Aorta (tissue), 5 donors: ENCODE results near the gene BST2. TPM values are rescaled to one million over a fixed set of nuclear protein-coding genes. Genes with fewer than 3 reads are reported as not detected.
A peak's percentile ranks its signal among the peaks of the same experiment; 100 is the strongest.

ENCODE experiments used
- ATAC-seq: fragments of 200-7000 bp; cut with Tn5 transposase; one replicate; pipeline ENCODE4 v1.9.1; 2022; ENCODE audit warnings: moderate library complexity; ENCODE audit not compliant: low FRiP score
- DNase-seq, 2 donors: peaks; one replicate each; pipeline ENCODE4 v3.0.0-alpha.2; 2020
- H3K27ac ChIP-seq, 2 donors: one replicate each; pipeline ENCODE4 v1.5.1; 2013; ENCODE audit warnings: low read length in 2 of 2, mild to moderate bottlenecking in 2 of 2, moderate library complexity in 2 of 2, control low read depth in 1 of 2, inconsistent platforms in 1 of 2, low read depth in 1 of 2
- H3K27me3 ChIP-seq, 2 donors: one replicate each; pipeline ENCODE4 v1.6.1; 2013; ENCODE audit warnings: control low read depth in 1 of 2, low read length in 1 of 2, mild to moderate bottlenecking in 1 of 2, moderate library complexity in 1 of 2; ENCODE audit not compliant: insufficient read depth in 2 of 2, control insufficient read depth in 1 of 2
- H3K36me3 ChIP-seq, 2 donors: one replicate each; pipeline ENCODE4 v1.6.1; 2013; ENCODE audit warnings: control low read depth in 1 of 2, low read length in 1 of 2, mild to moderate bottlenecking in 1 of 2; ENCODE audit not compliant: insufficient read depth in 2 of 2, control insufficient read depth in 1 of 2
- H3K4me1 ChIP-seq, 2 donors: one replicate each; pipeline ENCODE4 v1.6.1; 2013; ENCODE audit warnings: low read length in 2 of 2, control low read depth in 1 of 2, mild to moderate bottlenecking in 1 of 2, moderate library complexity in 1 of 2; ENCODE audit not compliant: insufficient read depth in 2 of 2, control insufficient read depth in 1 of 2
- H3K4me3 ChIP-seq, 2 donors: one replicate each; pipeline ENCODE4 v1.5.1; 2013; ENCODE audit warnings: low read length in 2 of 2, control low read depth in 1 of 2, mild to moderate bottlenecking in 1 of 2
- H3K9me3 ChIP-seq: one replicate; pipeline ENCODE4 v1.6.1; 2013; ENCODE audit warnings: mild to moderate bottlenecking, low read length; ENCODE audit not compliant: control insufficient read depth
- WGBS, 2 donors: extraction: QIAGEN DNeasy Blood & Tissue Kit; methylation state at CpG; one replicate each; pipeline ENCODE4 v1.1.7; 2013; 5-methylcytosine and 5-hydroxymethylcytosine counted together
- intact Hi-C, 2 donors: fragments of 100-400 bp; cut with DNase I; formaldehyde crosslinking; loops; one replicate each; pipeline versions ENCODE4 v1.14.2 to v1.15.0; 2022
- long read RNA-seq, 2 donors: library from polyadenylated mRNA; unstranded; transcript quantifications; one replicate each; pipeline ENCODE4 v2.0.0, GENCODE V29; 2020 to 2021
- polyA plus RNA-seq, 2 donors: library from polyadenylated mRNA; stranded (reverse); fragments of 200-250 nt; gene quantifications; one replicate each; pipeline ENCODE4 v1.2.3, GENCODE V29; 2013
- total RNA-seq, 2 donors: library from RNA; stranded (reverse); fragmentation: NEBNext Ultra II Directional; extraction: Animal tissue kit (Norgen Biotek cat#: 25700); gene quantifications; one replicate each; pipeline ENCODE4 v1.2.1, GENCODE V29; 2021
- donor health status: healthy with polysubstance abuse.
- donor health status: Bipolar disorder and iron deficiency.
- donor health status: DM: no; HTN: no; CAD: no.
- donor health status: DM: no; HTN: no; CAD: no.
- donor health status: DM: yes; HTN: yes; CAD: no.

BST2 gene, protein sequence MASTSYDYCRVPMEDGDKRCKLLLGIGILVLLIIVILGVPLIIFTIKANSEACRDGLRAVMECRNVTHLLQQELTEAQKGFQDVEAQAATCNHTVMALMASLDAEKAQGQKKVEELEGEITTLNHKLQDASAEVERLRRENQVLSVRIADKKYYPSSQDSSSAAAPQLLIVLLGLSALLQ
- 100 to 1,000 TPM in 1 of 2 donors, 10 to 100 TPM in 1; 72.0 to 116 TPM for total RNA-seq
- 100 to 1,000 TPM; 114 to 171 TPM for polyA plus RNA-seq
- long read RNA-seq, donor 1, transcript BST2-201 (5 exons, 1,019 nt): major isoform, 62 of 64 reads
- long read RNA-seq, donor 1, partial matches to known transcripts: 0 of 64 reads
- long read RNA-seq, donor 1, other reads (novel, unspliced or antisense): 2 of 64 reads
- long read RNA-seq, donor 2, transcript BST2-201 (5 exons, 1,019 nt): major isoform, 41 of 46 reads
- long read RNA-seq, donor 2, partial matches to known transcripts: 0 of 46 reads
- long read RNA-seq, donor 2, other reads (novel, unspliced or antisense): 5 of 46 reads

DNA sequence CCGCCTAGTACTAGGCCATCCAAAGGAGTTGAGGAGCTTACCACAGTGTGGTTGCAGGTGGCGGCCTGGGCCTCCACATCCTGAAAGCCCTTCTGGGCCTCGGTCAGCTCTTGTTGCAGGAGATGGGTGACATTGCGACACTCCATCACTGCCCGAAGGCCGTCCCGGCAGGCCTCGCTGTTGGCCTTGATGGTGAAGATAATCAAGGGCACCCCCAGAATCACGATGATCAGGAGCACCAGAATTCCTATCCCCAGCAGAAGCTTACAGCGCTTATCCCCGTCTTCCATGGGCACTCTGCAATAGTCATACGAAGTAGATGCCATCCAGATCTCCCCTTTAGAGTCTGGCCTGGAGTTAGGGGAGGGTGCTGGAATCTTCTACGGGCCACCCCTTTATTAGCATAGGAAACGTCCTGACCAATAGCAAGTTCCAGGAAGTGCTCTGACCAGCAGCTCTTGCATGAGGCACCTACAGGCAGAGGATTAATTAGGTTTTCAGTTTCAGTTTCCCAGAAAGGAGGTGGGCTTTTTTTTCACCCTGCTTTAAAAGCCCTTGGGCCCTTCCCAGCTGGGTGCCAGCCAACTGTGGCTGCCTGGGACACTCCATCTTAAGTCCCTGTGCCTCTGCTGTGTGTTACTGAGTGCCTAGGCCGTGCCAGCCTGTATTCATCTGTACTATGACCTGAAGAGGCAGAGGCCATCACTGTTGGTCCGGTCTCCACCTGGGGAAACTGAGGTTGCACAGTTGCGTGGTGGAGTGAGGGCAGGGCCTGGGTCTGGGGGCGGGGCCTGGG, at the start of gene BST2:
BST2 (minus strand) TSS at position 381 of the 796 bp plus-strand sequence; CDS start at position 326, 55 bp downstream.
- H3K4me3 ChIP-seq: no peak within 1 kb of the TSS
- 61 to 64% methylated on average over 18 of the region's 18 CpGs for WGBS, 2 donors
- no peaks in the 10 kb centered on the region for H3K4me1 ChIP-seq
- H3K27me3 ChIP-seq: no peaks in the 10 kb centered on the region
- H3K9me3 ChIP-seq: no peaks in the 10 kb centered on the region
- H3K36me3 ChIP-seq: no peaks in the 10 kb centered on the region
- peak; percentile 90 for ATAC-seq
- intact Hi-C loops: no loop called here
- H3K27ac ChIP-seq: no peak within 1 kb of the TSS
- peak in 1 of 2 donors; percentile 84 for DNase-seq

DNA sequence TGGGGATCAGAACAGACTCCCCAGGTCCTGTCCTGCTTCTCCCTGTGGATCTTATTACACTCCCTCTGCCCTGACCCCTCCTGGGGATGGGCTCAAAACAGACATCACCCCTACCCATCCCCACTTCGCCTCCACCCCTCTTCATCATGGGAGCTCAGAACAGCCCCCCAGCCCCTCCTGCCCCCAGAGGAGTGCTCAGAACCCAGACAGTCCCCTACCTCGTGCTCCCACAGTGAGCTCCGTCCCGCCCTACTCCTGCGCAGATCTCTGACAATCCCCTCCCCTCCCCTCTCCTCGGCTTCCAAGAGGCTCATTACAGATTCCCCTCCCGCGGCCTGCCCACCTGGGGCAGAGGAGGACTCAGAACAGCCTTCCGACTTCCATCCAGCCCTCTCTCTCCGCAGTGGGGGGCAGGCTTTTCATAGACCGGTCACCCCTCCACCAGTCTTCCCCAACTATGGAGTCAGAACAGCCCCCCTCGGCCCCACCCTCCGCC, 49.2 kb upstream of the BST2 start:
- H3K9me3 ChIP-seq: peaks cover 2% of the 10 kb centered on the region
- intact Hi-C loops: loop anchor here in 1 of 2 donors (5.0 kb wide), 1 partner anchor 118 kb away; no protein-coding TSS in a partner anchor
- no peaks in the 10 kb centered on the region for H3K4me1 ChIP-seq
- ATAC-seq (no peak), DNase-seq (no peak)
- 3 to 5% methylated on average over 13 of the region's 13 CpGs for WGBS, 2 donors
- H3K4me3 ChIP-seq: no peak overlapping the region
- H3K27ac ChIP-seq: no peak overlapping the region
- peaks cover 0 to 6% of the 10 kb centered on the region in 2 donors for H3K27me3 ChIP-seq
- no peaks in the 10 kb centered on the region for H3K36me3 ChIP-seq

- peaks cover 2% of the 10 kb centered on the region for H3K9me3 ChIP-seq
- no peaks in the 10 kb centered on the region for H3K4me1 ChIP-seq
- no peak overlapping the region for H3K27ac ChIP-seq
- ATAC-seq (no peak), DNase-seq (no peak)
- H3K36me3 ChIP-seq: no peaks in the 10 kb centered on the region
- intact Hi-C loops: loop anchor here in 1 of 2 donors (5.0 kb wide), 1 partner anchor 120 kb away; no protein-coding TSS in a partner anchor
- peaks cover 0 to 4% of the 10 kb centered on the region in 2 donors for H3K27me3 ChIP-seq
- H3K4me3 ChIP-seq: no peak overlapping the region
- 83 to 92% methylated on average over 4 of the region's 4 CpGs for WGBS, 2 donors
Observed at GRCh38 chr19:17451820-17452219, 46.4 kb upstream of the BST2 start.

- DNase-seq (no peak), ATAC-seq (no peak)
- Histone ChIP-seq H3K4me1 (no peaks in the 10 kb centered on the region), H3K9me3 (no peaks in the 10 kb centered on the region), H3K4me3 (no peak overlapping the region), H3K27ac (no peak overlapping the region), H3K36me3 (no peaks in the 10 kb centered on the region), H3K27me3 (no peaks in the 10 kb centered on the region)
- intact Hi-C loops: loop anchor here in 1 of 2 donors (5.0 kb wide), 1 partner anchor 122 kb away; no protein-coding TSS in a partner anchor
- 74% methylated on average over 8 of the region's 8 CpGs for WGBS, 2 donors
Observed at GRCh38 chr19:17450264-17451075, 45.0 kb upstream of the BST2 start.

DNA sequence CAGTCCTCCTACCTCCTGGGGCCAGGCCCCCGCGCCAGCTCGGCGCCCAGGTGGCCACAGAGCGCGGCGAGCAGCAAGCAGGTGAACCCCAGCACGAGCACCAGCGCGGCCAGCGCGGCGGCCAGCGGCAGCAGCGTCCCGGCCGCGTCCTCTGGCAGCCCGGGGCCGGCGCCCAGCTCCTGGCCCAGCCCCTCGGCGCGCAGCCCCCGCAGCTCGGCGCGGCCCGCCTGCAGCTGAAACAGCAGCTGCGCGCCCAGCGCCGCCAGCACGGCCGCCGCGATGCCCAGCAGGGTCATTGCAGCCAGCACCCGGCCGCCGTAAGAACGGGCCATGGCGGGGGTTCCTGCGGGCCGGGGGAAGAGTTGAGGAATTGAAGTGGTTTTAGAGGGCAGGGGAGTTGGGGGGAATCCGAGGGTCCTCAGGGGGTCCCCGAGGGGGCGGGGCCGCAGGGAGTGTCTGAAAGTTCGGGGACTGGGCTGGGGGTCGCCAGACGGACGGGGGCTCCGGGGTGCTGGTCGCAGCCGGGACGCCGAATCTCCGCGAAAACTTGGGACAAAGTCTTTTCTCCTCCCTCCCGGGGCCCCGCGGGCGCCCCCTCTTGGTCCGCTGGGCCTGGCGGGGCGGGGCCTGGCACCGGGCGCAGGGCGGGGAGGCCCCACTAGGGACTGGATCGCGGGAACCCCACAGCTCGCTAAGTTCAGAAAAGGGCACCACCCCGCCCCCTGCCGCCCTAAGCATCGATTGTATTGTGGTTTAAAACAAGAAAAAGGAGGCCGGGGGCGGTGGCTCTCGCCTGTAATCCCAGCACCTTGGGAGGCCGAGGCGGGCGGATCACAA, 42.9 kb upstream of the BST2 start, which contains the start of gene TMEM221:
TMEM221 (minus strand) TSS at position 538 of the 837 bp plus-strand sequence; CDS start at position 332, 206 bp downstream.
- Histone ChIP-seq H3K9me3 (no peaks in the 10 kb centered on the region), H3K27me3 (no peaks in the 10 kb centered on the region), H3K4me1 (no peaks in the 10 kb centered on the region), H3K27ac (no peak within 1 kb of the TSS), H3K4me3 (no peak within 1 kb of the TSS), H3K36me3 (no peaks in the 10 kb centered on the region)
- ATAC-seq (peak; percentile 76), DNase-seq (peak; percentile 69 to 86)
- 2% methylated on average over 66 to 81 of the region's 81 CpGs for WGBS, 2 donors
- intact Hi-C loops: no loop called here

GRCh38 chr19:17447704-17448130, 42.3 kb upstream of the BST2 start:
- H3K27ac ChIP-seq: no peak overlapping the region
- H3K27me3 ChIP-seq: no peaks in the 10 kb centered on the region
- H3K9me3 ChIP-seq: no peaks in the 10 kb centered on the region
- DNase-seq (no peak), ATAC-seq (no peak)
- no peak overlapping the region for H3K4me3 ChIP-seq
- WGBS, 2 donors: 36% methylated on average over 5 of the region's 5 CpGs
- H3K36me3 ChIP-seq: no peaks in the 10 kb centered on the region
- intact Hi-C loops: no loop called here
- H3K4me1 ChIP-seq: no peaks in the 10 kb centered on the region

- ATAC-seq (no peak), DNase-seq (no peak)
- H3K4me1 ChIP-seq: no peaks in the 10 kb centered on the region
- intact Hi-C loops: no loop called here
- no peaks in the 10 kb centered on the region for H3K27me3 ChIP-seq
- H3K36me3 ChIP-seq: no peaks in the 10 kb centered on the region
- no peak overlapping the region for H3K27ac ChIP-seq
- no peak overlapping the region for H3K4me3 ChIP-seq
- 93 to 100% methylated on average over 1 of the region's 1 CpG for WGBS, 2 donors
- no peaks in the 10 kb centered on the region for H3K9me3 ChIP-seq
Observed at GRCh38 chr19:17445526-17446165, 40.2 kb upstream of the BST2 start.
